PFSK-1 (cell line): ENCODE data around the gene C5AR2.

Experiments used
- FOXP2 ChIP-seq: optimal IDR thresholded peaks from 2 replicates; pipeline ENCODE3; 2011; ENCODE audit warnings: borderline replicate concordance, control low read depth, inconsistent platforms; ENCODE audit not compliant: insufficient read depth; ENCODE audit errors: extremely low read length, extremely low read depth
- POLR2AphosphoS5 ChIP-seq: IDR thresholded peaks from 2 replicates; pipeline ENCODE4 v1.6.1; 2012; ENCODE audit warnings: low read depth, mild to moderate bottlenecking, control low read depth, low read length, moderate library complexity
- REST ChIP-seq, 2 experiments: IDR thresholded peaks; 2 replicates each; pipeline versions ENCODE4 v1.6.1 to v1.8.0; 2011 to 2012; ENCODE audit warnings: low read depth in 2 of 2, low read length in 2 of 2, control low read depth in 1 of 2, inconsistent platforms in 1 of 2, mild to moderate bottlenecking in 1 of 2, moderate library complexity in 1 of 2; ENCODE audit not compliant: insufficient read depth in 1 of 2
- SIN3A ChIP-seq: IDR thresholded peaks from 2 replicates; pipeline ENCODE4 v1.6.1; 2012; ENCODE audit warnings: mild to moderate bottlenecking, low read length, moderate library complexity, borderline replicate concordance; ENCODE audit not compliant: insufficient read depth
- TAF1 ChIP-seq: IDR thresholded peaks from 2 replicates; pipeline ENCODE4 v1.6.1; 2012; ENCODE audit warnings: low read length, control low read depth, borderline replicate concordance; ENCODE audit not compliant: insufficient read depth

The C5AR2 gene

GRCh38 chr19:47374876-47375693 is 43.1 kb downstream of the C5AR2 start:
- TF ChIP-seq TAF1 = no peak
- no peak for TF ChIP-seq REST (IDR thresholded peaks at IDR 0.05; ENCODE audit: insufficient read depth in 1 of 2, low read depth in 2 of 2, low read length in 2 of 2)
- TF ChIP-seq FOXP2 = no peak
- no peak for TF ChIP-seq POLR2AphosphoS5
- TF ChIP-seq SIN3A = no peak

GRCh38 chr19:47375694-47376588 is 44.0 kb downstream of the C5AR2 start:
- TF ChIP-seq POLR2AphosphoS5 (no peak), REST (IDR thresholded peaks at IDR 0.05; ENCODE audit: insufficient read depth in 1 of 2, low read depth in 2 of 2, low read length in 2 of 2) (no peak), SIN3A (no peak), FOXP2 (no peak), TAF1 (no peak)

GRCh38 chr19:47376589-47377144 is 44.7 kb downstream of the C5AR2 start:
- no peak for TF ChIP-seq SIN3A
- TF ChIP-seq TAF1 = no peak
- no peak for TF ChIP-seq FOXP2

GRCh38 chr19:47377208-47377701 is 45.3 kb downstream of the C5AR2 start:
- TF ChIP-seq POLR2AphosphoS5 (no peak), TAF1 (no peak), SIN3A (no peak), REST (IDR thresholded peaks at IDR 0.05; ENCODE audit: insufficient read depth in 1 of 2, low read depth in 2 of 2, low read length in 2 of 2) (no peak), FOXP2 (no peak)

GRCh38 chr19:47377801-47378200 is 45.8 kb downstream of the C5AR2 start:
- TF ChIP-seq REST (IDR thresholded peaks at IDR 0.05; ENCODE audit: insufficient read depth in 1 of 2, low read depth in 2 of 2, low read length in 2 of 2) = no peak
- TF ChIP-seq TAF1 = no peak
- TF ChIP-seq FOXP2 = no peak
- TF ChIP-seq SIN3A = no peak
- TF ChIP-seq POLR2AphosphoS5 = no peak
